Epithelial cell of prostate (primary cell): ENCODE data around the gene LARP1B.
"Not testable (repeated sequence)": the region's sequence is repeated elsewhere in the genome, so short reads cannot be mapped to it uniquely, and the experiment has no call there.

Experiments
- DNase-seq: peaks from one replicate; pipeline ENCODE4 v3.0.0-alpha.2; 2011; ENCODE audit warnings: low read depth, low spot score
- H3K27ac ChIP-seq: fragments of 450-650 bp; 2 replicates; pipeline ENCODE4 v1.5.1; 2017; ENCODE audit warnings: mild to moderate bottlenecking

LARP1B gene

DNA sequence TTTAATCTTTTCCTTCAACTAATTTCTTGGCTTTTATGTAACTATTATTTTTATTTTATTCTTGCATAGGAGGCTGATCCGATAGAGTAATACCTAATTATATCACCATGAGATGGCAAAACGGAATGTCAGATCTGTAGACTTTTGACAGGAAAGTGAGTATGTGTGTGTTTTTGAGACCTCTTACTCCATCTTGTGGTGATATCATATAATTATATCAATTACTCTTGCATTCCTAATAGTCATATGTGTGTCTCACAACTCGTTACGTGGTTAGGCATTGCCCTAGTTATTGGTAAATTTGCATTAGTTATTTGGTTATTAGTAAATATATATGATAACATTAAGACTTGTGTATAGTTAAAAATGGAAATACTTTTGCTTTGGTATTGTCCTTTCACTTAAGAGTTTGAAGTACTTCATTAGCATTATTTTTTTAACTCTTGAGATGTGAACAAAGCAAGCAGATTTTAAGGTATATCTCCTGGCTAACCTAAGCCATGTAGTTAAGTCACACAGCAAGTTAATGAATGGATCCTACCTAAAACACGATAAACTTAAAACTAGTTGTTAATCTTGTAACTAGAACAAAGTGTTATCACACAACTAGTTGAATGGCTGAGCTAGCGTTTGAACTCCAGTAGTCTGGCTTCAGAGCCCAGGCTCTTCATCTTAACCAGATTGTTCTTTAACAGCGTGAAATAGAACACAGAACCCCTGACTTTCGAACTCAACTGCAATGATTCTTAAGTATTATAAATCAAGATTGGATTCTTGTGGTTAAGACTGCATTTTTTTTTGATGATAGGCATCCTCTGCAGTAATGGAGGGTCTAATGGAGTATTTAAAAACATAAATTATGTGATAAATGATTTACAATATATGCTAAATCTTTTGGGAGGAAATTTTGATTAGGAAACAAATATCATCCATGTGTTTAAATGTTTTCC is 159.4 kb downstream of the LARP1B start:
- DNase-seq: no peak
- no peak overlapping the region for H3K27ac ChIP-seq

DNA sequence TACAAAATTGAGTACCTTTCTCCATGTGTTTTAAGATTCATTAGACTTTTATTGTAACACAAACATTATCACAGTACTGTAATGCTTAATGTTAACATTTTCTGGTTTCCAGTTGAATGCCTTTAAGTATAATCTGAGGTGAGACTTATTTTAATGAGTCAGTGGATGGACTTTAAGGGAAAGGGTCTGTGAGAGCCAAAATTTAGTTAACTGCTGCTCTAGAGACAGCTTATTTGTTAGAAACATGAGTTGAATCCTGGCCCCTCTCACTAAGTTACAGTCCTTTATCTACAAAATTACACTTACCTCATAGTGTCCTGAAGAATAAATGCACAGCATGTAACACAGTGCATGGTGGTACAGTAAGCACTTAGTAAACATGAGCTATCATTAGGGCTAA is 160.5 kb downstream of the LARP1B start:
- DNase-seq: no peak
- no peak overlapping the region for H3K27ac ChIP-seq

DNA sequence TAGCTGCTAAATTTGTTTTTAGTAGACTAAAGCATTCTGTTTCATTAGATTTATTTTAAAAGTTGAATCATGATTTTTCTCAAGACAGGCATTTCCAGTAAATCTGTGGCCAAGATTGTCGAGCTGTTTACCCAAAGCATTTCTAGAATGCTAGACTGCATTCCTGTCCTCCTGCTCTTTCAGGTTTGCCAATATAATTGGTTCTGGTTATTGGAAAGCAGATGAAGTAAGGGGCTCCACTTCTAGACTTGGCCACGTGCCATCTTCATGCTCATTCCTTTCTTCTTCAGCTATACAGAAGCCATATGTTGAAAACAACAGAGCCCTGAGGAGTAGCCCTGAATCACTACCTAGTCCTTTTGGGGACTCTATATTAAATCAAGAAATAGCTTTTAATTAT is 164.0 kb downstream of the LARP1B start:
- H3K27ac ChIP-seq: no peak overlapping the region
- no peak for DNase-seq

DNA sequence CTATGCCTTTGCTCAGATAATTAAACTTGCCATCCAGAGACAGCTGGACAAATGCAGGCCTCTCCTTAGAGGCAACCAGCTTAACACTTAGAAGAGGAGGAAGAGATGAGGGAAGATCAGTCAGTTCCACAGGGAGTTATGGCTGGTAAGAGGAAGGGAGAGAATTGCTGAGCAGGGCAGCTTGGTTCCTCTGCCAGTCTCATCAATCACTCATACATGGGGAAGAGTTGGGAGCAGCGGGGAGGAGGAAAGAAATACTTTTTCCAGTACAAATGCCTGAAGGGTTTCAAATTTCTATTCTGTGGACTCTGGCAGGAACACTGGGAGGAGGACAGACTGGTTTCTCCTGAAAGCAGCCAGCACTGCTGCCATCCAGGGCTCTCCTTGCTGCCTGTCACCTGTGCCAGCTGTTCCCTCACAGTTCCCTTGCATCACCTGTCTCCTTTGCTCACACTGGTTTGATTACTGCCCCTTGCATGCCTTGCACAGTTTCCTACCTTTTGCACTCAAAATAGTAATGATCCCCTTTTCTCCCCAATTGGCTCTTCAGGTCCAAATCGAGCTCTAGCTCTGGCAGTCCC is 167.0 kb downstream of the LARP1B start:
- H3K27ac ChIP-seq: peak overlapping the region; percentile 43

DNA sequence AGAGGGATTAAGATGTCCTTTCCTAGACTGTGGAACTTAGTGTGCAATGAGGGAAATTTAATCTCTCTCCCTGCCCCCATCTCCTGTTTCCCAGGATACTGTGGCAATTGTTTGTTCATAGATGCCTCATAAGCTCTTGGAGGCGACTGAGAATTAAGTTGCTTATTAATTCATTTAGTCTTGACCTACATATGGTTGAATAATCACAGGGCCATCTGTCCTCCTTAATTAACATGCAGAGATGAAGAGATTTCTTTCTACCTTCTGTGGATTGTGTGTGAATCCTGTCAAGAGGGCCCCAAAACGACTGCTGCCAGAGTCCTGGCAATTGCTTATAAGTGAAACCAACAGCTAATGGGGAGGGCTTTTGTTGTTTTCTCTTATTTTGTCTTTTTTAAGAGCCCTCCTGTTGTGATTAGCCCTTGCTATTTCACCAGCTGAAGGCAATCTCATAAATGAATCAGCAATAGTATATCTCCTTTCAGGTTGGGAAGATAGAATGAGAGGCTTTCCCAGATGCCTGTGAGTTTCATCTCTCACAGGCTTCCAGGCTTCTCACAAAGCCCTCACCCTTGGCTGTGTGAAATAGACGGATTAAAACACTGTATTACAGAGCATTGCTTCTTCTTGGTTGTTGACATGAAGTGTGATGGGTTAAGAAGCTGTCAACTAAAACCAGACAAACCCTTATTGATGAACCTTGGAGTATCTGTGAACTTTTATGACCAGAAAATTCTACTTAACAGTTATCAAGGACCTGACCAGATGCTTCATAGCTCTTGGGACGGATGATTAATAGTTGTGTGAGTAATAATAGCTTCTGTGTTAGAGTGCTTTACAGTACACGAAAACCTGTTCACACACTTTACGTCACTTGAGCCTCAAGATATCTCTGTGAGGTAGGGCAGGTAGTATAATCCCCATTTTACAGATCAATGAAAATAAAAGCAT is 168.0 kb downstream of the LARP1B start:
- peak; percentile 39 for DNase-seq
- H3K27ac ChIP-seq: peak overlapping the region; percentile 43

More for the DNA sequence above, 167.0 kb downstream of the LARP1B start:
- DNase-seq: no peak

DNA sequence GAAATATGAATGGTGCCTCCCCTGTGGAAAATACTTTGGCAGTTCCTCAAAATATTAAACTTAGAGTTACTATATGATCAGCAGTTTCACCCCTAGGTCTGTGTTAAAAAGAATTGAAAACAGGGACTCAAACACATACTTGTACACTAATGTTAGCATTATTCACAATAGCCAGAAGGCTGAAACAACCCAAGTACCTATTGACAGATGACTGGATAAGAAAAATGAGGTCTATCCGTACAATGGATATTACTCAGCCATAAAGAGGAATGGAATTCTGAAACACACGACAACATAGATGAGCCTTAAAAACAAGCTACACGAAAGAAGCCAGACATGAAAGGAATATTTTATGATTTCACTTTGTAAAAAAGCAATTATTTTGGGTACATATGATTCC is 171.6 kb downstream of the LARP1B start:
- no peak for DNase-seq
- H3K27ac ChIP-seq: peak overlapping the region; percentile 2

DNA sequence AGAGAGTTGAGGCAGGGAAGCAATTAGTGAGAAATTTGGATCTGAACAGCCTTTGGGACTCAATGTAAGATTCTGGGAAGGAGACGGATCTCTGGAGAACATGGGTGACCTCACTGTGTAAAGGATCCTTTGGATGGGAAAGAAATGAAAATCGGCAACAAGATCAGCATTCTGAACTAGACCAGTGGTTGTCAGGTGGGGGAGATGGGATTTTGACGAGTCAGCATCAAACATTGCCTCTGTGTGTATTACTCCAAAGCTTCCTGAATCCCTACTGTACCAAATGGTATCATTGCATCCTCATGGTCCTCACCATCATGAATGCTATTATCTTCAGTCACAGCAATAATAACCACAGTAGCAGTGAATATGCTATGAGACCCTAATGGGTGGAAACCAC is 173.7 kb downstream of the LARP1B start:
- H3K27ac ChIP-seq: no peak overlapping the region
- no peak for DNase-seq

DNA sequence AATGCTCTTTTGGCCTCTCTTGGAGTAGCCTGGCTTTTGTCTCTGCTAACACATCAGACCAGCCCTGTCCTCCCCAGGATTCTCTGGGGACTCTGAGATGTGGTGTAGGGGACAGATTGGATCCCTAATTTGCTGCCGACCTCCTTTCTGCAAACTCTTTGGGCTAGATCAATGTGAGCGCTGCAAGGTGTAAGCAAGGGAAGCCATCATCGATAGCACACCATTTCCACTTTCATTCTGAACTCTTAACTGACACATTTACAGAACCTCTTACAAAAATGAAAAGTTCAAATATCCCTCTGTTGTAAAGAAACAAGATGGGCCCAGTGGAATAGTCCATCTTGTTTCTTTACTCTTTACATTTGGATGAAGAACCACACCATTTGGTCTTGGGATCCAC is 179.9 kb downstream of the LARP1B start:
- no peak for DNase-seq
- H3K27ac ChIP-seq: peak overlapping the region; percentile 84

DNA sequence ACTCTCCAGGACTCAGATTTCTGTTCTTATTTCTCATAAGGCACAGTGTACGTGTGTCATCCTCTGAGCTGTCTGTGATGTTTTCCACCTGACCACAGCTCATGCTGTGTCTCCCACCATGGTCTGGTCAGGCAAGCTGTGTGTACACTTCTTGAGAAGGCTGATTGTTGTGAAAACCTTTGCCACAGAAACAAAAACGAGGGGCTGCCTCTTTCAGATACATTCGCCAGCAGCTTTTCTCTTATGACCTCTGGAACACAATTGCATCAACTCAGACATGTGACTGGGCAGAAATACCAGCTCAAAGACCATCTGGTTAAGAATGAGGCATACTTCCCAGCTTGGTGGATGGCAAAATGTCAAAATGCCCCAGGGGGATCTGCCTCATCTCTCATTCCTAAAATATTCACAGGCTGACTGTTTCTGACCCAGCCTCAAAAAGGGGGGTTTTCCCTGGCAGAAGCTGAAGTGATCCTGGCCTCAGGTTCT is 180.4 kb downstream of the LARP1B start:
- peak; percentile 80 for DNase-seq
- peak overlapping the region; percentile 84 for H3K27ac ChIP-seq

DNA sequence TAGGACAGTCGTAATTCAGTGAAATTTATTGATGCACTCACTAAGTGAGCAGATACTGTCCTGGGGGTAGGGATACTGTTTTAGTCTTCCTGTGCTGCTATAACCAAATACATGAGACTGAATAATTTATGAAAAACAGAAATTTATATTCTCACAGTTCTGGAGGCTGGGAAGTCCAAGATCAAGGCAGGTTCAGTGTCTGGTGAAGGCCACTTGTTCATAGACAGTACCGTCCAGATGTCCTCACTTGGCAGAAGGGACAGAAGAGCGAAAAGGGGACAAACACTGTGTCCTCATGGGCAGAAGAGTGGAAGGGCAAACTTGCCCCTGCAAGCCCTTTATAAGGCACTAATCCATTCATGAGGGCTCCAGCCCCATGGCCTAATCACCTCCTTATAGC is 180.9 kb downstream of the LARP1B start:
- peak overlapping the region; percentile 84 for H3K27ac ChIP-seq
- no peak for DNase-seq

DNA sequence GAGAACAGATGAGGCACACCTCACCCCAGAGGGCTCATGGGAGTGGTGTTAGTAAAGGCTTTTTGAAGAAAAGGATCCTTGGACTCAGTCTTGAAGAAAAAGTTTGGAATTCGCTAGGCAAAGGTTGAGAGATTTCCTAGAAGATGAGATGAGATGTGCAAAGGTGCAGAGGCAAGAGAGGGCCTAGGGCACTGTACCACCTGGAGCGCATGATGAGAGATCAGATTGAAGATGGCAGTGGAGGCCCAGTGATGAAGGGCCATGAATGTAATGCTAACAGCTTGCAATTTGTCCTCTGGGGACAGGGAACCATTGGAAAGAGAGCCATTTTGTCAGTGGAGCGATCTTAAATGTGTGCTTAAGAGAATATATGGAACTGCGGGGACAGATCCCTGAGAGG is 181.5 kb downstream of the LARP1B start:
- DNase-seq: no peak
- H3K27ac ChIP-seq: no peak overlapping the region

DNA sequence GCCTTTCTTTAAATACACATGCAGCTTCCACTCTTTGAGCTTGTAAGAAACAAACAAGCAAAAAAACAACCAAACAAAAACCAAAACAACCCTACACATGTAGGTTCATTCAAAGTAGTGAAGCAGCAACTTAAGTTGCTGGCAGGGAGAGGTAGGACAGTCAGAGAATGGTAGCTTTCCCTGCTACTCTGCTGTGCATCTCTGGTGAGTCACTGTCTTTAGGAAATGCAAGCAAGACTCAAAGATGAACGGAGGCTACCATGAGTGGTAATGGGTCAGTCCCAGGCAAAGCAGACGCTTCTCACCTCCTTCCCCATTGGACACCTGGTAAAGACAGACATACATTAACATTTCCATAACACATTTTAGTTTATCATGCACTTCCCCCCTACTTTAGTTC is 183.3 kb downstream of the LARP1B start:
- DNase-seq: no peak
- H3K27ac ChIP-seq: no peak overlapping the region

DNA sequence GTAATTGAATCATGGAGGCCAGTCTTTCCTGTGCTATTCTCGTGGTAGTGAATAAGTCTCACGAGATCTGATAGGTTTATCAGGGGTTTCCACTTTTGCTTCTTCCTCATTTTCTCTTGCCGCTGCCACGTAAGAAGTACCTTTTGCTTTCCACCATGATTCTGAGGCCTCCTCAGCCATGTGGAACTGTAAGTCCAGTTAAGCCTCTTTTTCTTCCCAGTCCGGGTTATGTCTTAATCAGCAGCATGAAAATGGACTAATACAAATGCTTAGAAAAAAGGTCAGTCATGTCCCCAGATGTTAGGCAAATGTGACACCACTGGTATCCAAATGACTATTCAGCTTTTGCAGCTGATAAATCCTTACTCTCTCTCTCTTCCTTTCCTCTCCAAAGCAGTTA is 184.3 kb downstream of the LARP1B start:
- not testable (repeated sequence) for H3K27ac ChIP-seq, DNase-seq

DNA sequence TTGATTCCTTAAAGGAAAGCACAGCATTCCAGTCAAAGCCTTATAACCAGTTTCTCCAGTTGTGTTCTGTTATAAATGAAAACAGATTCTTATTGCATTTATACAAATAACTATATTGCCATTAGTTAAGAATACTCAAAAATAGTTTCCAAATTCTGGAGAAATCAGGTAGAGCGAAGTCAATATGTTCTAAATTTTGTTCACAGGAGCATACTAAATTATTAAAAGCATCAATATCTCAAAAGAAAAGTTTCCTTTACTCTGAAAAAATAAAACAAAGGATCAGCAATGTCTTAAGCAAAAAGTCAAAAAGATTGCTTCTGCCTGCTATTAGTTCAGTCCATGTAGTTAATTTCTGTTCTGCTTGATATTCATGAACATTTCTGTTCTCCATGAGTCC is 186.8 kb downstream of the LARP1B start:
- no peak for DNase-seq
- H3K27ac ChIP-seq: no peak overlapping the region

DNA sequence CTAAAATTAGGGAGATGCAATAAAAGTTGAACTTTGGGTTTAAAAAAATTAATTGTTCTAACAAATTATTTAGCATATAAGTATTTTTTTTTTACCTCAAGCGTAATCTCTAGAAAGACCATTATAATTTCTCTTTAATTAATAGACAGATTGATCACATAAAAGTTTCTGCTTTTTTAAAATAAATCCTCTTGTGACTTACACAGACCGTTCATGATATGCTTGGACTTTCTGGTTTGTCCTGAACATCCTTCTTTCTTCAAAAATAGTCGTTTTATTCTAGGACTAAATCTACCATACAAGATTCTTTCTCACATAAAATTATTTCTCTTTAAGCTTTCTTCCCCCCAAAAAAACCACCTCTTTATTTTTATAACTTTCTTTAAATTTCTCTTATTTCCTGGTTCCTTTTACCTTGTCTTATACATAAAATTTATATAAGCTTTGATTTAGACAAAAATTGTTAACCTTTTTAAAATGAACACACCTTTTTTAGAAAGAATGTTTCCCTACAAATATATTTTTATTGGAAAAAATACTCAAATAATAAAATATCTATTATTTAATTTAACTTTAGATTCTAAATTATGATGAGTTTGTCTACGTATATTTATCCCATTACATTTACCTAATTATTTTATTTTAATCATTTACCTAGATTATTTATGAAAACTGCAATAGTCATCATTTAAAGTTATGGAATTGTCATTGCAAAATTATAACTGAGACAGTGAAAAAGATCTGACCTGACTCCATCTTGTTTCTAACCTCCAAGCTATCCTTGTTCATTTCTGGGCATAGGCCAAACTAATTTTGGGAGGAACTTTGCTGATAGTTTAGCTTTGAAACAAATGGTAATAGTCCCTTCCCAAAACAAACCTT is 188.9 kb downstream of the LARP1B start:
- DNase-seq: no peak

DNA sequence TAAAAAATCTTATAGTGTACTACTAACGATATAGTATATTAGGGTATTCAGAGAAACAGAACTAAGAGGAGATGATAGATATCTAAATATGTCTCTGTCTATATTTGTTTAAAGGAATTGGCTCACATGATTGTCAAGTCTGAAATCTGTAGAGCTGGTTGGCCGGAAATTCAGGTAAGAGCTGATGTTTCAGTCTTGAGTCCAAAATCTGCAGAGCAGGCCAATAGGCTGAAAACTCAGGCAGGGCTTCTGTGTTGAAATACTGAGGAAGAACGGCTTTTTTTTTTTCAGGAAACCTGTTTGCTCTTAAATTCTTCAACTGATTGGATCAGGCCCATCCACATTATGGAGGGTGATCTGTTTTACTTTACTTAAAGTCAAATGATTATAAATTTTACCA is 194.8 kb downstream of the LARP1B start:
- no peak for DNase-seq

More for the DNA sequence above, 188.9 kb downstream of the LARP1B start:
- no peak overlapping the region for H3K27ac ChIP-seq

DNA sequence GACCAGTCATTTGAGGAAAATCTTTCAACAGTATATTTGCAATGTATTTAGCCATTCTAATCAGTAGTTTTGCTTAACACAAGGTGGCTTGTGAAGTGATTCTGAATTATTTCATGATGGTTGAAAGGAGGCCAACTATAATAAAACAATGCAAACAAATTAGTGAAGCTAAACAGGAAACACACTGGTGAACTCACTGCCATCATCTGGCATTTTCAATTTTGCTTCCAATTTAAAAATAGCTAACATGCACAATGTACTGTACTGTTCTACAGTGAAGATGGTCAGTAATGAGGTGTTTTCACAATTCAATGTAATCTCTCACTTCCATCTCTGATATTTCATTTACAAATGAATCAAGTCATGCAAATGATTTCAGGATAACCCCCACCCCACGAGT is 195.4 kb downstream of the LARP1B start:
- no peak overlapping the region for H3K27ac ChIP-seq
- no peak for DNase-seq

More for the DNA sequence above, 194.8 kb downstream of the LARP1B start:
- no peak overlapping the region for H3K27ac ChIP-seq

DNA sequence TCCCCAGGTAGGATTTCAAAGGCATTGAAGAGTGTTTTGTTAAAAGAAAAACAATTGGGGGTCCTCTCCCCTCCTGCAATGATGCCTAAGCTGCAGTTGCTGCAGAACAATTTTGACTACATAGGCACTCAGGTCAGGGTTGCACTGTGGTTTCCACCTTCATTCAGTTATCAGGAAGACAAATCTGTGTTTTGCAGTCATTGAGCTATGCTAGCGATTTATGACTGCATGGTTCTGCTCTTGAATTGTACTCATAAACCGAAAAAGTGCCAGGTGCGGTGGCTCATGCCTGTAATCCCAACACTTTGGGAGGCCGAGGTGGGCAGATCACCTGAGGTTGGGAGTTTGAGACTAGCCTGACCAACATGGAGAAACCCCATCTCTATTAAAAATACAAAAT is 197.1 kb downstream of the LARP1B start:
- not testable (repeated sequence) for DNase-seq, H3K27ac ChIP-seq

DNA sequence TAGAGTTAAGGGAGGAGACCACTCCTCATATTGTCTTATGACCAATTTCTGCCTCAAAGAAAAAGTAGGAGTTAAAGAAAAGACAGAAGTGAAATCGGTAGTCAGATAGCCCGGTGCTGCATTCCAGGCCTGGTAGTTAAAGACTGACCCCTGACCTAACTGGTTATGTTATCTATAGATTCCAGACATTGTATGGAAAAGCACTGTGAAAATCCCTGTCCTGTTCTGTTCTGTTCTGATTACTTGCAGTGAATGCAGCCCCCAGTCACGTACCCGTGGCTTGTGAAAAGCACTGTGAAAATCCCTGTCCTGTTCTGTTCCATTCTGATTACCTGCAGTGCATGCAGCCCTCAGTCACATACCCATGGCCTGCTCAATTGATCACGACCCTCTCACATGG is 198.8 kb downstream of the LARP1B start:
- DNase-seq, H3K27ac ChIP-seq: not testable (repeated sequence)
